ENCODE measurements around the gene CTDP1.

CTDP1 gene

GRCh38 chr18:79640064-79640672, 39.4 kb upstream of the CTDP1 start:
- no peak for ATAC-seq
- no peak for TF ChIP-seq SNAI2 (CRISPR knock-in tag; IDR thresholded peaks at IDR 0.05)

GRCh38 chr18:79640875-79641274, 38.7 kb upstream of the CTDP1 start:
- ATAC-seq, result no peak
- TF ChIP-seq OSR1 (CRISPR knock-in tag; IDR thresholded peaks at IDR 0.05), result no peak
- no peak for TF ChIP-seq ZNF565 (CRISPR knock-in tag; conservative IDR thresholded peaks at IDR 0.05; ENCODE audit: low read depth)

- no peak for ATAC-seq
These were observed 37.7 kb upstream of the CTDP1 start for GRCh38 chr18:79641722-79642497.

More at GRCh38 chr18:79641722-79642497, 37.7 kb upstream of the CTDP1 start:
- TF ChIP-seq SNAI2 (CRISPR knock-in tag; IDR thresholded peaks at IDR 0.05) (no peak), GLIS3 (CRISPR knock-in tag; IDR thresholded peaks at IDR 0.05) (no peak), POU6F1 (CRISPR knock-in tag; IDR thresholded peaks at IDR 0.05; ENCODE audit: borderline replicate concordance, low read depth) (no peak), TCF4 (CRISPR knock-in tag; IDR thresholded peaks at IDR 0.05; ENCODE audit: borderline replicate concordance) (no peak), ISL1 (CRISPR knock-in tag; IDR thresholded peaks at IDR 0.05) (no peak), OSR1 (CRISPR knock-in tag; IDR thresholded peaks at IDR 0.05) (no peak), CSRNP3 (CRISPR knock-in tag; IDR thresholded peaks at IDR 0.05) (no peak), ZNF8 (CRISPR knock-in tag; IDR thresholded peaks at IDR 0.05) (no peak), PATZ1 (CRISPR knock-in tag; IDR thresholded peaks at IDR 0.05; ENCODE audit: borderline replicate concordance) (no peak), TSHZ2 (CRISPR knock-in tag; IDR thresholded peaks at IDR 0.05) (no peak)
